Effector CD4-positive, alpha-beta T cell (primary cell): ENCODE results near the gene TAMALIN.

ENCODE experiments used
- DNase-seq: peaks from one replicate; pipeline ENCODE4 v3.0.0-alpha.2; 2020

The TAMALIN gene

GRCh38 chr12:52055731-52056711 is 49.3 kb downstream of the TAMALIN start:
- no peak for DNase-seq

- DNase-seq = no peak
These were observed 50.3 kb downstream of the TAMALIN start for GRCh38 chr12:52056801-52057637.

DNA sequence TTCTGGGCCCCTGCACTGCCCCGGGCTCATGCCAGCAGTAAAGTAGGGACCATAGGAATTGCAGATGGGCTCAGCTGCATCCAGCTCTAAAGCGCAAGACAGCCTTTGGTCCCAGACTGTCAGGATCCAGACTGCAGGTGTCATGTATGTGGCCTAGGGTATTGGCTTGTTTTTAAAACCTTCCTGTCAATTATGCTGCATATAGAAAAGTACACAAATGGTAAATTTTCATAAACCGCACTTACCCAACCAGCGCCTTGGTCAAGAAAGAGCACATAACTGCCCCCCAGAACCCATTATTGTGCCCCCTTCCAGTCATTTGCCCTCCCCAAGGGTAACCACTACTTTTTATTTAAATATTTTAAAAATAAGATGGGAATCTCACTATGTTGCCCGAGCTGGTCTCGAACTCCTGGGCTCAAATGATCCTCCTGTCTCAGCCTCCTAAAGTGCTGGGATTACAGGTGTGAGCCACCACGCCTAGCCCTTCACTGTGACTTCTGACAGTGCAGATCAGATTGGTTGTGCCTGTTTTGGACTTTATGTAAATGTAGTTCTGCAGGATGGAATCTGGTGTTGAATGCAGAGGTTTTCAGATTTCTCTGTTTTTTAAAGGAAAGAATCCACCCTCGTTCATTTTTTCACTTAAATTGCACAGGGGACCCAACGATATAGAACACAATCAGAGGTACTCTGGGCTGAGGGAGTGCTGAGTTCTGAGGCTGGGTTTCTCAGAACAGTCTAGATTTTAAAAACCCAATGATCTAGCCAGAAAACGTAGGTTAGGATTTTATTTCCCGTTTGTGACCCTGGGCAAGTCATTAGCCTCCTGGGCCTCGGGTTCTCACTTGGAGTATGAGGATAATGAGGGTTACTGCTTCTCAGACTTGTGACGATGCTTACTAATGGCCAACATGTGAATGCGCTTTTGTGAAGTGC is 51.2 kb downstream of the TAMALIN start:
- DNase-seq = no peak

- no peak for DNase-seq
These were observed 52.0 kb downstream of the TAMALIN start for GRCh38 chr12:52058631-52059361.

DNA sequence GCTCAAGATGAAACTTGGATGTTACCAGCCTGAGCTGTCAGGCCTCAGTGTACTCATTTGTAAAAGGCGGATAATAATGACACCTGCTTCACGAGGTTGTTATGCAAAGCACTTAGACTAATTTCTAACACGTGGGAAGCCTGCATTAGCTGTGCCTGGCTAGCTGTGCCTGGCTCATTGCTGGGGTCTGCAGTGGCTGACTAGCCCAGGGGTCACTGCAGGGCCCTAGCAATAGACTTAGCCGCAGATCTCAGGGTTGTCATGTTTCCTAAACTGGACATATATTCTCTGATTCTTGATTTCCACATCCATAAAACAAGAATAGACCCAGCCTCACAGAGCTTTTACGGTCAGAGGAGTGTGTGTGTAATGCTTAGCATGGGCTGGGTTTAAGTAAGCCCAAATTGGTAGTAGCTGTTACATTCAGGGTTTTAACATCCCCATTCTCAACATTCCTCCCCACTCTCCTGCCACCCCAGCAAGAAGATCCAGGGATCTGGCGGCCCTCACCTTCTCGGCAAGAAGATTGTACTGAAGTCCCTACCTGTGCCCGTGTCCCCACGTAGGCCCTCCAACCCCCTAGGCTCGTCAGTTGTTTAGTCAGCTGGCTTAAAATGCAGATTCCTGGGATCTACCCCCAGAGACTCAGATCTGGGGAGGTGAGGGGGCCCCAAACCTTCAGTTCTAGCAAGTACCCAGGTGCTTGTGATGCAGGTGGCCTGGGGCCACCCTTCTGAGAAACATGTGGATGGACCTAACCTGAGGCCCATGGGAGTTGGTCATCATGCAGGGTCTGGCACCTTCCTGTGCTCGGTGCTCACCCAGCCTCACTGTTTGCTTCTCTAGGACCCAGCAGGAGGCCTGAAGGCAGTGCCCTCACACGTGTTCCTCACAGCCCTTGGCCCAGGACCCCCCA is 53.1 kb downstream of the TAMALIN start:
- DNase-seq = no peak

DNA sequence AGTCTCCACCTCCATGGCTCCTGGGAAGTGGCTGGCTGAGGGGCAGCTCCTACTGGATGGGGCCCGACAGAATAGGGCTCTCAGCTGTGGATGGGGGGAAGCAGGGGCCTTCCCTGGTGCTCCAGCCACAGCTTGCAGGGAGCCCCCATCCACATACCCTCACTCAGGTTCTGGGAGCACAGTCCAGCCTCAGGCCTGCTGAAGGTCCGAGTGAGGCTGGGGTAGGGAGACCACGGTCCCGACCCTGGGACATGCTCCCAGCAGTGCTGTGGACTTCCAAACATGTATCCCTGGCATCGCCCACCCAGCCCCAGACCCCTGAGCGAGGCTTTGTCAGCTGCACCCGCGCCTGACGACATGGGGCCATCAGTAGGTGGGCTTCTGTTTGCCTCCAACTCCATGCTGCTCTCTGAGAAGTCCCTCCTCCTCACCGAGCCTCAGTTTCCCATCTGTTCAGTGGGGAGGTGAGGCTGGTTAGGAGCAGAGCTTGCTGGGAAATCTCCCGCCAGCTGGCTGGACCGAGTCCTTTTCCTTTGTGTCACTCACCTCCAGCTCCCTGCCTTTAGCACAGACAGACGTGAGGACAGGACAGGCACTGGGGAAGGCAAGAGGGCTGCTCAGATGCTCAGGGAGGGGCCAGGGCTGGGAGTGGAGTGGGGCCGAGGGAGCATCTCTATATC is 53.9 kb downstream of the TAMALIN start:
- DNase-seq = no peak

- no peak for DNase-seq
These were observed 54.9 kb downstream of the TAMALIN start for GRCh38 chr12:52061470-52062166.

GRCh38 chr12:52062167-52063081 is 55.7 kb downstream of the TAMALIN start:
- no peak for DNase-seq

DNA sequence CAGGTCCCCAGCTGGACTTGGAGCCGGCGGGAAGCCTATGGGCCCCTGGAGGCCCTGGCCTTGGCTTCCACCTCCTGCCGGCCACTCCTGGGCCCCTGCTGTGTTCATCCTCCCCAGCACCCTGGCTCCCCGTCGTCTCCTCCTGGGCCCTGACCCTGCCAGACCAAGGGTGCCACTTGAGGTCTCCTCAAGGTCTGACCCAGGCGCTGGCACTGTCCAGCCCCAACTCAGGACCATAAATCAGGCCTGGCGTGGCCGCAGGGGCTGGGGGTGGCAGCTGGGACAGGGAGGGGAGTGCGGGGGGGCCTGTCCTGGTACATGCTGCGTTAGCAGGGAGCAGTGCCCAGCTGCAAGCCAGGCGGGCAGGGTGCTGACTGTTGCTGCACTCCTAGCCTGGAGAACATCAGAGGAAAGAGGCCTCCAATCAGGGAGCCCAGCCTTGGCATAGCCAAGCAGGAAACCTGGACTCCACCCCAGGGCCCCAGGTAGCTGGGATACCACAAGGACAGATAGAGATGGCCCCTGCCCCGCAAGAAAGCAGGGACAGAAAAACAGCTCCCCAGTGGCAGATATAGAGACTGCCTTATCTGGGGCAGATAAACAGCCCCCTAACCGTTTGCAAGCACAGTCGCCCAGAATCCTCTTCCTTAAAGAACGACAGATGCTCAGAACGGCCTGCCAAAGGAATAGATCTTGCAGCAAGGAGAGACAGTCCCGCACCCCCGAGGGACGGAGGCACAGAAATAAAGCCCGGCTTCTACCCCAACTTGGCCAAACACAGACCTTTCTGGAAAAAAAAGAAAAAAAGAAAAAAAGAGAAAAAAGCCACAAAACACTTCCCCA is 56.6 kb downstream of the TAMALIN start:
- DNase-seq = no peak

GRCh38 chr12:52063981-52064649 is 57.4 kb downstream of the TAMALIN start:
- no peak for DNase-seq
